H9 (cell line): ENCODE measurements around the gene AGO3. TPM values are rescaled to one million over a fixed set of nuclear protein-coding genes. Genes with fewer than 3 reads are reported as not detected.

Experiments
- DNase-seq: peaks from one replicate; pipeline ENCODE4 v3.0.0-alpha.2; 2017
- H2AFZ ChIP-seq: one replicate; pipeline ENCODE4 v1.6.1; 2013; ENCODE audit warnings: mild to moderate bottlenecking, low read length, control low read depth, moderate library complexity
- H2AK5ac ChIP-seq: 2 replicates; pipeline ENCODE4 v1.6.1; 2013; ENCODE audit warnings: low read length, control low read depth, mixed read lengths; ENCODE audit not compliant: insufficient read length
- H2BK120ac ChIP-seq: one replicate; pipeline ENCODE4 v1.6.1; 2013; ENCODE audit warnings: low read depth, mild to moderate bottlenecking, low read length, control low read depth, inconsistent platforms; ENCODE audit not compliant: poor library complexity, severe bottlenecking
- H2BK12ac ChIP-seq: 2 replicates; pipeline ENCODE4 v1.6.1; 2013; ENCODE audit warnings: low read length, control low read depth, mixed read lengths, low read depth; ENCODE audit not compliant: insufficient read length
- H2BK15ac ChIP-seq: 2 replicates; pipeline ENCODE4 v1.6.1; 2013; ENCODE audit warnings: low read depth, low read length, control low read depth
- H2BK20ac ChIP-seq: one replicate; pipeline ENCODE4 v1.6.1; 2013; ENCODE audit warnings: low read depth, mild to moderate bottlenecking, low read length, control low read depth, inconsistent platforms; ENCODE audit not compliant: poor library complexity, severe bottlenecking
- H2BK5ac ChIP-seq: 2 replicates; pipeline ENCODE4 v1.6.1; 2013; ENCODE audit warnings: low read length, control low read depth, mixed read lengths; ENCODE audit not compliant: insufficient read length
- H3K14ac ChIP-seq: 2 replicates; pipeline ENCODE4 v1.6.1; 2013; ENCODE audit warnings: low read length, control low read depth; ENCODE audit not compliant: insufficient read depth
- H3K18ac ChIP-seq: 2 replicates; pipeline ENCODE4 v1.6.1; 2013; ENCODE audit warnings: low read depth, mild to moderate bottlenecking, mixed read lengths, low read length, control low read depth; ENCODE audit not compliant: insufficient read length
- H3K23ac ChIP-seq: 2 replicates; pipeline ENCODE4 v1.6.1; 2013; ENCODE audit warnings: low read length, control low read depth, mixed read lengths, low read depth; ENCODE audit not compliant: insufficient read length
- H3K23me2 ChIP-seq: 2 replicates; pipeline ENCODE4 v1.6.1; 2013; ENCODE audit warnings: low read depth, mild to moderate bottlenecking, mixed read lengths, low read length, control low read depth; ENCODE audit not compliant: insufficient read length, poor library complexity, severe bottlenecking
- H3K27ac ChIP-seq: 2 replicates; pipeline ENCODE4 v1.5.1; 2013; ENCODE audit warnings: low read length, control low read depth, mixed read lengths, low read depth; ENCODE audit not compliant: insufficient read length
- H3K27me3 ChIP-seq: 2 replicates; pipeline ENCODE4 v1.6.1; 2013; ENCODE audit warnings: low read length, control low read depth, inconsistent platforms; ENCODE audit not compliant: insufficient read depth
- H3K4ac ChIP-seq: 2 replicates; pipeline ENCODE4 v1.6.1; 2013; ENCODE audit warnings: low read depth, mild to moderate bottlenecking, control low read depth, inconsistent platforms, low read length, moderate library complexity
- H3K4me1 ChIP-seq: 2 replicates; pipeline ENCODE4 v1.6.1; 2013; ENCODE audit warnings: low read length, control low read depth, inconsistent platforms; ENCODE audit not compliant: insufficient read depth
- H3K4me2 ChIP-seq: 2 replicates; pipeline ENCODE4 v1.6.1; 2013; ENCODE audit warnings: low read length, control low read depth, mixed read lengths; ENCODE audit not compliant: insufficient read length, insufficient read depth
- H3K56ac ChIP-seq: 2 replicates; pipeline ENCODE4 v1.6.1; 2013; ENCODE audit warnings: low read depth, mild to moderate bottlenecking, mixed read lengths, low read length, control low read depth; ENCODE audit not compliant: insufficient read length
- H3K79me1 ChIP-seq: 2 replicates; pipeline ENCODE4 v1.6.1; 2013; ENCODE audit warnings: low read depth, mild to moderate bottlenecking, moderate library complexity, low read length, control low read depth, inconsistent platforms; ENCODE audit not compliant: insufficient read depth, poor library complexity, severe bottlenecking
- H3K79me2 ChIP-seq: 2 replicates; pipeline ENCODE4 v1.6.1; 2013; ENCODE audit warnings: low read length, control low read depth, inconsistent platforms; ENCODE audit not compliant: insufficient read depth
- H3K9ac ChIP-seq: 2 replicates; pipeline ENCODE4 v1.6.1; 2013; ENCODE audit warnings: low read length, control low read depth, mixed read lengths; ENCODE audit not compliant: insufficient read length; ENCODE audit errors: extremely low read depth
- H3K9me3 ChIP-seq: one replicate; pipeline ENCODE4 v1.6.1; 2013; ENCODE audit warnings: low read depth, low read length, inconsistent platforms; ENCODE audit not compliant: control insufficient read depth
- H3T11ph ChIP-seq: one replicate; pipeline ENCODE4 v1.6.1; 2013; ENCODE audit warnings: mild to moderate bottlenecking, low read length, control low read depth, inconsistent platforms
- H4K20me1 ChIP-seq: one replicate; pipeline ENCODE4 v1.6.1; 2013; ENCODE audit not compliant: control insufficient read depth, insufficient read length, insufficient read depth
- H4K5ac ChIP-seq: 2 replicates; pipeline ENCODE4 v1.6.1; 2013; ENCODE audit warnings: low read depth, mild to moderate bottlenecking, mixed read lengths, low read length, control low read depth; ENCODE audit not compliant: insufficient read length
- H4K8ac ChIP-seq: replicated peaks from 2 replicates; pipeline ENCODE4 v1.6.1; 2013; ENCODE audit warnings: low read length, control low read depth, mixed read lengths, low read depth; ENCODE audit not compliant: insufficient read length
- H4K91ac ChIP-seq: 2 replicates; pipeline ENCODE4 v1.6.1; 2013; ENCODE audit warnings: low read depth, mild to moderate bottlenecking, moderate library complexity, mixed read lengths, low read length, control low read depth; ENCODE audit not compliant: insufficient read length
- H3K27ac Mint-ChIP-seq, 3 experiments: 2 replicates in 2 of 3; 3 replicates in 1 of 3; pipeline ENCODE4 v1.8.0; 2020 to 2021; ENCODE audit warnings: mixed read lengths in 3 of 3, mild to moderate bottlenecking in 1 of 3, moderate library complexity in 1 of 3
- H3K27me3 Mint-ChIP-seq: 2 replicates; pipeline ENCODE4 v1.8.0; 2021; ENCODE audit warnings: low read depth, mild to moderate bottlenecking, moderate library complexity, mixed read lengths
- H3K36me3 Mint-ChIP-seq, 3 experiments: 2 replicates in 2 of 3; 3 replicates in 1 of 3; pipeline ENCODE4 v1.8.0; 2020 to 2021; ENCODE audit warnings: low read depth in 3 of 3, mixed read lengths in 3 of 3; ENCODE audit not compliant: insufficient read depth in 1 of 3
- H3K4me1 Mint-ChIP-seq, 2 experiments: 2 replicates each; pipeline ENCODE4 v1.8.0; 2020; ENCODE audit warnings: mixed read lengths in 2 of 2
- H3K4me3 Mint-ChIP-seq, 2 experiments: 2 replicates in 1 of 2; 3 replicates in 1 of 2; pipeline ENCODE4 v1.8.0; 2020 to 2021; ENCODE audit warnings: mild to moderate bottlenecking in 2 of 2, mixed read lengths in 2 of 2, moderate library complexity in 1 of 2
- H3K9me3 Mint-ChIP-seq, 2 experiments: 2 replicates in 1 of 2; 3 replicates in 1 of 2; pipeline ENCODE4 v1.8.0; 2020; ENCODE audit warnings: mild to moderate bottlenecking in 2 of 2, mixed read lengths in 2 of 2, moderate library complexity in 1 of 2
- CTCF ChIP-seq: fragments of 200-600 bp; sonication (generic); conservative IDR thresholded peaks from 3 replicates; pipeline ENCODE4 v1.8.0; 2021; ENCODE audit warnings: antibody characterized with exemption, mild to moderate bottlenecking
- total RNA-seq: library from RNA; stranded (reverse); gene quantifications from 2 replicates; pipeline ENCODE4 v1.2.1, GENCODE V29; 2021

Gene AGO3
- total RNA-seq, 1 experiment from 2014 or later: 27.0 TPM

- no peaks in the 10 kb centered on the region for H3K27me3 ChIP-seq
- no peak for TF ChIP-seq CTCF
Measured at GRCh38 chr1:36053978-36054377, 123.1 kb downstream of the AGO3 start.

More at GRCh38 chr1:36053978-36054377, 123.1 kb downstream of the AGO3 start:
- no peak overlapping the region for H3K4me2 ChIP-seq
- no peaks in the 10 kb centered on the region for H3K79me1 ChIP-seq
- no peaks in the 10 kb centered on the region for H3K9me3 Mint-ChIP-seq
- no peaks in the 10 kb centered on the region for H3K9me3 ChIP-seq
- H4K20me1 ChIP-seq: no peaks in the 10 kb centered on the region
- H3K4ac ChIP-seq: no peak overlapping the region
- no peaks in the 10 kb centered on the region for H3K27me3 Mint-ChIP-seq
- no peak overlapping the region for H3K9ac ChIP-seq
- H3K36me3 Mint-ChIP-seq: peaks cover 0 to 2% (median 2%) of the 10 kb centered on the region in 3 experiments; a peak in 3 of 7 replicates
- H2BK12ac ChIP-seq: no peak overlapping the region
- DNase-seq: no peak
- no peak overlapping the region for H3K56ac ChIP-seq
- no peaks in the 10 kb centered on the region for H3K4me1 Mint-ChIP-seq
- no peak overlapping the region for H2BK5ac ChIP-seq
- no peaks in the 10 kb centered on the region for H3K23me2 ChIP-seq
- no peak overlapping the region for H2AK5ac ChIP-seq
- no peak overlapping the region for H3K18ac ChIP-seq
- no peak overlapping the region for H2AFZ ChIP-seq
- no peak overlapping the region for H3K23ac ChIP-seq
- no peak overlapping the region for H2BK20ac ChIP-seq
- no peak overlapping the region for H3K4me3 Mint-ChIP-seq
- H4K91ac ChIP-seq: no peak overlapping the region
- no peaks in the 10 kb centered on the region for H3K4me1 ChIP-seq
- H3T11ph ChIP-seq: no peak overlapping the region
- H3K27ac Mint-ChIP-seq: no peak overlapping the region
- no peak overlapping the region for H2BK120ac ChIP-seq
- H2BK15ac ChIP-seq: no peak overlapping the region
- no peaks in the 10 kb centered on the region for H3K79me2 ChIP-seq
- H3K27ac ChIP-seq: no peak overlapping the region
- H4K8ac ChIP-seq: no peak overlapping the region
- no peak overlapping the region for H4K5ac ChIP-seq
- H3K14ac ChIP-seq: no peak overlapping the region
